Activated T-helper 9 cell treated with anti-CD3 and anti-CD28 coated beads, Interleukin-2, amount 50 U/mL, for 16 hours (primary cell): Measurements from ENCODE around the gene TLE6.
"Not testable (repeated sequence)": the region's sequence is repeated elsewhere in the genome, so short reads cannot be mapped to it uniquely, and the experiment has no call there.

Experiments
- DNase-seq: peaks from one replicate; pipeline ENCODE4 v3.0.0-alpha.2; 2020; ENCODE audit warnings: low read depth

The TLE6 gene

GRCh38 chr19:3004522-3004921 is 27.2 kb downstream of the TLE6 start:
- no peak for DNase-seq

DNA sequence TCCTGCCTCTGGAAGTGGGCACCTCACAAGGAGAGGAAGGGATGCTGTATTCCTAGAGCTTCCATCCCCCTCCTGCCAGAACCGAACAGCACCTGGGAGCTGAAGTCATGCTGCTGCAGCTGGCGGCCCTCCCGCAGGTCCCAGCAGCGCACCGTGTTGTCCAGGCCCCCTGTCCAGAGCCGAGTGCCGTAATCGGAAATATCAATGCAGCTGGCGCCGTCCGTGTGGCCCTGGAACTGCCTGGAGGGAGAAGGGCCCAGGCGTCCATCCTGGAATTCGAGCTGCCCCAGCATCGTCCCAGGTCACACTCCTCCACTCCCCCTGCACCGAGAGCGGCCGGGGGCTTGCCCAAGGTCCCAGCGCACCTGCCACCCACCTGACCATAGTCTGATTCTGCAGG is 28.0 kb downstream of the TLE6 start:
- no peak for DNase-seq

GRCh38 chr19:3006075-3006767 is 28.9 kb downstream of the TLE6 start:
- no peak for DNase-seq

GRCh38 chr19:3007975-3008374 is 30.6 kb downstream of the TLE6 start:
- no peak for DNase-seq

DNA sequence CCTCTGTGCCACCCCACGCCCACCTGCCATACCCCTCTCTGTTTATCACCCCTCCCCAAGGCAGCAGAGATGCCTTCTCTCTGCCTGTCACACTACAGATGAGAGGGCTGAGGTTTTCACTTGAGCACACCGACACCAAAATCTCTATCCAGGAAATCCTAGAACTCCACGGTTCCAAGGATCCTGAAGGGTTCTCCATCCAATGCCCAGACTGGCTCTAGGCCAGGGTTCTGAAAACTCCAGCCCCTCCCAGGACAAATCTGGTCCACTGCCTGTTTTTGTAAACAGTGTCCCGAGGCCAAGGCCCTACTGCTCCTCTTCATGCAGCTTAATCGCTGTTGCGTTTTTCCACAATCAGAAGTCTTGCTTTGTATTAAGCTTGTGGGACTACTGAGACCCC is 31.6 kb downstream of the TLE6 start:
- no peak for DNase-seq

DNA sequence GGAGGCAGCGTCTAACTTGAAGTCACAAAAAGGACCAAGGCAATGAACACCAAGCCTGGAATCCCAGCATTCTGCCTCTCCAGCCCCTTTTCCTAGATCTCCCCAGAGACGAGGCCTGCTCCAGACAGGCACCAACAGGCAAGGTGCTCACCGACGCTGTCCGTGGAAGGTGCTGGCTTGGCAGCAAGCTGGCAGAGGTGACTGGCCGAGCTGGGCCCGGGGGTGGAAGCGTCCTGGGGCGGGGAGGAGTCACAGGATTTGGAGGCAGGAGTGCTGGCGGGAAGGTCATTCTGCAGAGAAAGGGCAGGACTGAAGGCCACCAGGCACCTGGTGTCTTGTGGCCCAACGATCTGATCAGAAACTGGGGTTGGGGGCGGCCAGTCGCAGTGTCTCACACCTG is 33.5 kb downstream of the TLE6 start:
- DNase-seq: no peak

- not testable (repeated sequence) for DNase-seq
These were observed 34.7 kb downstream of the TLE6 start for GRCh38 chr19:3012059-3012458.

GRCh38 chr19:3012621-3013262 is 35.4 kb downstream of the TLE6 start:
- no peak for DNase-seq

GRCh38 chr19:3013263-3013725 is 35.9 kb downstream of the TLE6 start:
- no peak for DNase-seq

GRCh38 chr19:3014135-3014534 is 36.8 kb downstream of the TLE6 start:
- no peak for DNase-seq

DNA sequence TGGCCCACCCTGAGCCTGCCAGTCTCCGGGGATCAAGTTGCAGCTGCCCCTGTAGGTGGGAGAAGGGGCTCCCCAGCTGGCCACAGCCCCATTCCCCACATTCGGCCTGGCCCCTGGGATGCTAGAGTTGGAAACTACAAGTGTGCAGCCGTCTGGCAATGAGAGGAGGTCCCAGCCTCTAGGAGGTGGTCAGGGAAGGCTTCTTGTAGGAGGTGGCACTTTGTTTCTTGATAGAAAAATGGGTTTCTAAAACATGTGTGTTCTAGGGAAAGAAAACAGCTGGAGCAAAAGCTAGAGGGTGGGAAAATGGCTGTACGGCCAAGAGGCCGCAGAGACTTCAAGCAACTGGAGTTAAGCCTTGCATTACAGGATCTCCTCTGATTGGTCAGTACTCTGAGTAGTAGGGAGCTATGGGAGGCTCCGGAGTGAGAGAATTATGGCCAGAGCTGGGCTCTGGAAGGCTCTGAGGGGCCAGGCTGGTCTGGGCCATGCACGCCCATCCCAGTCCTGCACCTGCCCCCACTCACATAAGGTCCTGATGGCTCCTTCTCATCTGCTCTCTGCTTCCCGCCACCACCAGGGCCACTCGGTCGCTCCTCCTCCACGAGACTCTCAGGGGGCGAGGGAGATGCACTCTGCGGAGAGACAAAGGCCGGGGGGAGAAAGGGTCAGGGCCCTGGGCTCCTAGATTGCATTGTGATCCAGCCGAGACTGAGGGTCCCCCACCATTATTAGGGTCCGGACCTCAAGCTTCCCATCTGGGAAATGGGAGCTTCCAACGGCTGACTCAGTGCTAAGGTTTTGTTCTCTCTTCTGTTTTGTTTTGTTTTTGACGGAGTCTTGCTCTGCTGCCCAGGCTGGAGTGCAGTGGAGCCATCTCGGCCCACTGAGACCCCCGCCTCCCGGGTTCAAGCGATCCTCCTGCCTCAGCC is 38.0 kb downstream of the TLE6 start:
- no peak for DNase-seq

DNA sequence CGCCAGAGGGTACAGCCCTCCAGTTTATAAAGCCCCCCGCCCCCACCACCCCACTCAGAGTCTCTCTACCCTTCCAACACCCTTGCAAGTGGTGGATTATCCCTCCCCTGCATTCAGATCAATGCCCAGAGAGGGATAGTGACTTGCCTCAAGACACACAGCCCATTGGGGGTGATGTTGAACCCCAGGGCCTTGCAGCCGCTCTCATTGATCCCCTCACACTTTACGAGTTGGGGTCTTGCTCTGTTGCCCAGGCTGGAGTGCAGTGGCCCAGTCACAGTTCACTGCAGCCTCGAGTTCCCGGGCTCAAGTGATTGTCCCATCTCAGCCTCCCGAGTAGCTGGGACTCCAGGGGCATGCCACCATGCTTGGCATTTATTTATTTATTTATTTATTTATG is 40.6 kb downstream of the TLE6 start:
- no peak for DNase-seq

DNA sequence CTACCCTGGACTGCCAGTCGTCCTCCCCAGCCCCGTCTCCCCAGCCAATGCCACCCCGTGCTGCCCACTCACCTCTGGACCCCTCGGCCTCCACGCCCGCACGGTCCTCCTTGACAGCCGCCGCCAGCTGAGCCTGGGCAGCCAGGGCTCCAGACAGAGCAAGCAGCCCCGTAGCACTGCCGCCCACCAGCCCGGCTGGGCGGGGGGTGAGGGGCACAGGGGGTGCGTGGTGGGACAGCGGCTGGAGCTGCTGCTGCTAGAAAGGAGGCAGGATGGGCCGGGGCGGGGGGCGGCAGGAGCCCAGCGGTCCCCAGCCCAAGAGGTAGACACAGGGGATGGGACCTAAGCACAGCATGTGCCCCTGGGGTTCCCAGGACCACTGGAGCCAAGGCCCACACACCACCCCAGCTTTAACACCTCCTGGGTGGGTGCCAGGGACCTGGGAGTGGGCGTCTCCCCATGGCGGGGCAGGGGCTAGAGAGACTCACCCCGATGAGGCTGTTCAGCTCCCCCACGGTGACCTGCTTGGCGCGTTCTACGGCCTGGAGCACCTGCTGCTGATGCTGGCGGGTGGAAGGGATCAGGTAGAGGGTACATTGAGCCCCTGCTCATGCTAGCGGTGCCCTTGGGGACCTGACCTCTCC is 42.0 kb downstream of the TLE6 start:
- no peak for DNase-seq

- no peak for DNase-seq
These were observed 43.1 kb downstream of the TLE6 start for GRCh38 chr19:3020321-3020960.

GRCh38 chr19:3024509-3024869 is 47.1 kb downstream of the TLE6 start:
- no peak for DNase-seq

- no peak for DNase-seq
These were observed 47.6 kb downstream of the TLE6 start for GRCh38 chr19:3024870-3025548.

DNA sequence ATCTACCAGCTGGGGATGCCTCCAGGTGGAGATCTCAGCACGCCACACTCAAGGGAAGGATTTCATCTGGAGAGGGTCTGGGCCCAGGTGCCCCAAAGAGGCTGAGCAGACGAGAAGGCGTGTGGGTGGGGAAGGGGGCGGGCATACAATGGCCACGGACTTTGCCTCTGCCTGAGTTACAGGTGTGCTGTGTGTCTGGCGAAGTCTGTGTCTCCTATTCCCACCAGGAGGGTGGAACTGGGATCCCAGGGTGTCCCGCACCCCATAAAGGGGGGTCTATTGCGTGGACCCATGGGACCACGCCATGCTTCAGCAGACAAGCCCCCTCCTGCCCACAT is 48.2 kb downstream of the TLE6 start:
- no peak for DNase-seq

- DNase-seq: no peak
These were observed 49.4 kb downstream of the TLE6 start for GRCh38 chr19:3026768-3027167.

GRCh38 chr19:3027292-3027691 is 49.9 kb downstream of the TLE6 start:
- DNase-seq: no peak

- no peak for DNase-seq
These were observed 50.6 kb downstream of the TLE6 start for GRCh38 chr19:3027981-3028304.

- DNase-seq: no peak
These were observed 51.1 kb downstream of the TLE6 start for GRCh38 chr19:3028305-3029064.
